ENCODE data around the gene SMURF1.

The SMURF1 gene

GRCh38 chr7:99143853-99144672, at the start of gene SMURF1:
TSS of gene SMURF1 (minus strand) at chr7:99144108. CDS start at chr7:99143780, 328 bp downstream.
- intact Hi-C loops (cut with micrococcal nuclease), result no loop called here
- Mint-ChIP-seq H3K27ac (peak within 1 kb of the TSS; percentile 84), H3K36me3 (ENCODE audit: low read depth) (peaks cover 18% of the 10 kb centered on the region), H3K9me3 (no peaks in the 10 kb centered on the region), H3K27me3 (no peaks in the 10 kb centered on the region), H3K4me1 (ENCODE audit: low read depth) (peaks cover 42% of the 10 kb centered on the region), H3K4me3 (peak within 1 kb of the TSS; percentile 79)

- intact Hi-C loops (cut with micrococcal nuclease), result no loop called here
- H3K4me3 Mint-ChIP-seq, result no peak overlapping the region
These were observed 48.1 kb upstream of the SMURF1 start for GRCh38 chr7:99191869-99192596.

GRCh38 chr7:99190359-99191009, 46.6 kb upstream of the SMURF1 start:
- no peak overlapping the region for H3K4me3 Mint-ChIP-seq

More at GRCh38 chr7:99191869-99192596, 48.1 kb upstream of the SMURF1 start:
- peaks cover 2% of the 10 kb centered on the region for H3K9me3 Mint-ChIP-seq
- H3K36me3 Mint-ChIP-seq (ENCODE audit: low read depth), result no peaks in the 10 kb centered on the region
- no peaks in the 10 kb centered on the region for H3K4me1 Mint-ChIP-seq (ENCODE audit: low read depth)
- no peaks in the 10 kb centered on the region for H3K27me3 Mint-ChIP-seq
- no peak overlapping the region for H3K27ac Mint-ChIP-seq

GRCh38 chr7:99189222-99189621, 45.3 kb upstream of the SMURF1 start:
- H3K4me3 Mint-ChIP-seq, result no peak overlapping the region
- H3K9me3 Mint-ChIP-seq, result no peaks in the 10 kb centered on the region
- H3K27ac Mint-ChIP-seq, result no peak overlapping the region
- no peaks in the 10 kb centered on the region for H3K27me3 Mint-ChIP-seq
- intact Hi-C loops (cut with micrococcal nuclease), result no loop called here
- H3K36me3 Mint-ChIP-seq (ENCODE audit: low read depth), result no peaks in the 10 kb centered on the region
- H3K4me1 Mint-ChIP-seq (ENCODE audit: low read depth), result no peaks in the 10 kb centered on the region

More at GRCh38 chr7:99190359-99191009, 46.6 kb upstream of the SMURF1 start:
- no peaks in the 10 kb centered on the region for H3K4me1 Mint-ChIP-seq (ENCODE audit: low read depth)
- no peaks in the 10 kb centered on the region for H3K36me3 Mint-ChIP-seq (ENCODE audit: low read depth)
- H3K27ac Mint-ChIP-seq, result no peak overlapping the region
- no peaks in the 10 kb centered on the region for H3K9me3 Mint-ChIP-seq
- intact Hi-C loops (cut with micrococcal nuclease), result no loop called here
- no peaks in the 10 kb centered on the region for H3K27me3 Mint-ChIP-seq

- Mint-ChIP-seq H3K4me1 (ENCODE audit: low read depth) (no peaks in the 10 kb centered on the region), H3K27me3 (no peaks in the 10 kb centered on the region), H3K27ac (no peak overlapping the region), H3K9me3 (no peaks in the 10 kb centered on the region), H3K4me3 (no peak overlapping the region), H3K36me3 (ENCODE audit: low read depth) (no peaks in the 10 kb centered on the region)
- intact Hi-C loops (cut with micrococcal nuclease), result no loop called here
These were observed 44.3 kb upstream of the SMURF1 start for GRCh38 chr7:99188221-99188620.

- Mint-ChIP-seq H3K27ac (no peak overlapping the region), H3K4me3 (no peak overlapping the region)
- intact Hi-C loops (cut with micrococcal nuclease), result no loop called here
These were observed 40.8 kb upstream of the SMURF1 start for GRCh38 chr7:99184532-99185218.

GRCh38 chr7:99180067-99180650, 36.3 kb upstream of the SMURF1 start:
- no peaks in the 10 kb centered on the region for H3K9me3 Mint-ChIP-seq
- no peaks in the 10 kb centered on the region for H3K36me3 Mint-ChIP-seq (ENCODE audit: low read depth)
- no peaks in the 10 kb centered on the region for H3K4me1 Mint-ChIP-seq (ENCODE audit: low read depth)
- intact Hi-C loops (cut with micrococcal nuclease), result no loop called here
- H3K4me3 Mint-ChIP-seq, result no peak overlapping the region
- peaks cover 7% of the 10 kb centered on the region for H3K27me3 Mint-ChIP-seq
- H3K27ac Mint-ChIP-seq, result no peak overlapping the region

More at GRCh38 chr7:99184532-99185218, 40.8 kb upstream of the SMURF1 start:
- peaks cover 4% of the 10 kb centered on the region for H3K27me3 Mint-ChIP-seq
- H3K36me3 Mint-ChIP-seq (ENCODE audit: low read depth), result no peaks in the 10 kb centered on the region
- no peaks in the 10 kb centered on the region for H3K4me1 Mint-ChIP-seq (ENCODE audit: low read depth)
- no peaks in the 10 kb centered on the region for H3K9me3 Mint-ChIP-seq

GRCh38 chr7:99177165-99177564, 33.3 kb upstream of the SMURF1 start:
- Mint-ChIP-seq H3K4me1 (ENCODE audit: low read depth) (no peaks in the 10 kb centered on the region), H3K27ac (no peak overlapping the region), H3K36me3 (ENCODE audit: low read depth) (no peaks in the 10 kb centered on the region), H3K4me3 (no peak overlapping the region), H3K9me3 (no peaks in the 10 kb centered on the region), H3K27me3 (peaks cover 9% of the 10 kb centered on the region)
- intact Hi-C loops (cut with micrococcal nuclease), result no loop called here

- Mint-ChIP-seq H3K27ac (no peak overlapping the region), H3K4me3 (no peak overlapping the region), H3K27me3 (peaks cover 6% of the 10 kb centered on the region), H3K36me3 (ENCODE audit: low read depth) (no peaks in the 10 kb centered on the region), H3K4me1 (ENCODE audit: low read depth) (no peaks in the 10 kb centered on the region), H3K9me3 (no peaks in the 10 kb centered on the region)
- intact Hi-C loops (cut with micrococcal nuclease), result no loop called here
These were observed 29.9 kb upstream of the SMURF1 start for GRCh38 chr7:99173787-99174186.

- H3K4me1 Mint-ChIP-seq (ENCODE audit: low read depth), result no peaks in the 10 kb centered on the region
- intact Hi-C loops (cut with micrococcal nuclease), result no loop called here
- H3K4me3 Mint-ChIP-seq, result no peak overlapping the region
- no peaks in the 10 kb centered on the region for H3K36me3 Mint-ChIP-seq (ENCODE audit: low read depth)
- H3K9me3 Mint-ChIP-seq, result no peaks in the 10 kb centered on the region
- H3K27me3 Mint-ChIP-seq, result peaks cover 4% of the 10 kb centered on the region
- no peak overlapping the region for H3K27ac Mint-ChIP-seq
These were observed 27.8 kb upstream of the SMURF1 start for GRCh38 chr7:99171731-99172130.

GRCh38 chr7:99170730-99171074, 26.8 kb upstream of the SMURF1 start:
- no peaks in the 10 kb centered on the region for H3K4me1 Mint-ChIP-seq (ENCODE audit: low read depth)
- H3K27ac Mint-ChIP-seq, result no peak overlapping the region
- H3K4me3 Mint-ChIP-seq, result no peak overlapping the region
- H3K36me3 Mint-ChIP-seq (ENCODE audit: low read depth), result no peaks in the 10 kb centered on the region
- no peaks in the 10 kb centered on the region for H3K9me3 Mint-ChIP-seq
- H3K27me3 Mint-ChIP-seq, result peaks cover 4% of the 10 kb centered on the region
- intact Hi-C loops (cut with micrococcal nuclease), result no loop called here

GRCh38 chr7:99170065-99170729, 26.3 kb upstream of the SMURF1 start:
- Mint-ChIP-seq H3K27me3 (peaks cover 4% of the 10 kb centered on the region), H3K27ac (no peak overlapping the region), H3K9me3 (no peaks in the 10 kb centered on the region), H3K36me3 (ENCODE audit: low read depth) (no peaks in the 10 kb centered on the region), H3K4me3 (no peak overlapping the region), H3K4me1 (ENCODE audit: low read depth) (no peaks in the 10 kb centered on the region)
- intact Hi-C loops (cut with micrococcal nuclease), result no loop called here

- H3K4me3 Mint-ChIP-seq, result no peak overlapping the region
- no peaks in the 10 kb centered on the region for H3K4me1 Mint-ChIP-seq (ENCODE audit: low read depth)
- no peak overlapping the region for H3K27ac Mint-ChIP-seq
- H3K27me3 Mint-ChIP-seq, result peaks cover 3% of the 10 kb centered on the region
- intact Hi-C loops (cut with micrococcal nuclease), result no loop called here
- no peaks in the 10 kb centered on the region for H3K9me3 Mint-ChIP-seq
- no peaks in the 10 kb centered on the region for H3K36me3 Mint-ChIP-seq (ENCODE audit: low read depth)
These were observed 23.2 kb upstream of the SMURF1 start for GRCh38 chr7:99167072-99167471.

Measured in dendritic cell treated with granulocyte-macrophage colony-stimulating factor and Interleukin-4, amounts not matched to agents 40 ng/mL and 50 ng/mL, for 4 days (primary cell).